GM21423 (cell line): ENCODE data around the gene KLHDC10.
"Not testable (repeated sequence)": the region's sequence is repeated elsewhere in the genome, so short reads cannot be mapped to it uniquely, and the experiment has no call there.

Source experiments
- ATAC-seq: cut with Tn5 transposase; IDR thresholded peaks from one replicate; pipeline ENCODE4 v1.9.1; 2021; ENCODE audit warnings: mild to moderate bottlenecking, moderate library complexity; ENCODE audit not compliant: unreplicated experiment

The KLHDC10 gene

GRCh38 chr7:130114776-130115175 is 44.4 kb downstream of the KLHDC10 start:
- ATAC-seq: no peak

- no peak for ATAC-seq
Measured at GRCh38 chr7:130118294-130118693, 48.0 kb downstream of the KLHDC10 start.

GRCh38 chr7:130118801-130119200 is 48.5 kb downstream of the KLHDC10 start:
- ATAC-seq: no peak

- no peak for ATAC-seq
Measured at GRCh38 chr7:130123501-130123900, 53.2 kb downstream of the KLHDC10 start.

GRCh38 chr7:130124711-130125110 is 54.4 kb downstream of the KLHDC10 start:
- no peak for ATAC-seq

- ATAC-seq: not testable (repeated sequence)
Measured at GRCh38 chr7:130126840-130127239, 56.5 kb downstream of the KLHDC10 start.

GRCh38 chr7:130127404-130127803 is 57.1 kb downstream of the KLHDC10 start:
- no peak for ATAC-seq

GRCh38 chr7:130127821-130128317 is 57.5 kb downstream of the KLHDC10 start:
- no peak for ATAC-seq

- no peak for ATAC-seq
Measured at GRCh38 chr7:130129011-130129411, 58.7 kb downstream of the KLHDC10 start.

GRCh38 chr7:130131191-130131834 is 61.0 kb downstream of the KLHDC10 start:
- no peak for ATAC-seq

GRCh38 chr7:130131964-130132875 is 61.9 kb downstream of the KLHDC10 start:
- ATAC-seq: no peak

GRCh38 chr7:130133029-130133782 is 62.9 kb downstream of the KLHDC10 start:
- ATAC-seq: no peak

GRCh38 chr7:130134106-130134636 is 63.8 kb downstream of the KLHDC10 start:
- ATAC-seq: no peak

GRCh38 chr7:130134726-130135125 is 64.4 kb downstream of the KLHDC10 start:
- no peak for ATAC-seq

GRCh38 chr7:130135208-130136205 is 65.2 kb downstream of the KLHDC10 start:
- no peak for ATAC-seq

GRCh38 chr7:130136579-130137167 is 66.3 kb downstream of the KLHDC10 start:
- no peak for ATAC-seq

GRCh38 chr7:130137207-130137606 is 66.9 kb downstream of the KLHDC10 start:
- no peak for ATAC-seq

- ATAC-seq: no peak
Measured at GRCh38 chr7:130139193-130139960, 69.0 kb downstream of the KLHDC10 start.
